Measurements from ENCODE around the gene IP6K2.

IP6K2 gene

GRCh38 chr3:48662753-48663488 is 54.1 kb downstream of the IP6K2 start, which contains the start of gene CELSR3:
CELSR3 (minus strand) TSS chr3:48662886; CDS start chr3:48662634, 252 bp downstream.
- DNase-seq: peak; percentile 85

DNA sequence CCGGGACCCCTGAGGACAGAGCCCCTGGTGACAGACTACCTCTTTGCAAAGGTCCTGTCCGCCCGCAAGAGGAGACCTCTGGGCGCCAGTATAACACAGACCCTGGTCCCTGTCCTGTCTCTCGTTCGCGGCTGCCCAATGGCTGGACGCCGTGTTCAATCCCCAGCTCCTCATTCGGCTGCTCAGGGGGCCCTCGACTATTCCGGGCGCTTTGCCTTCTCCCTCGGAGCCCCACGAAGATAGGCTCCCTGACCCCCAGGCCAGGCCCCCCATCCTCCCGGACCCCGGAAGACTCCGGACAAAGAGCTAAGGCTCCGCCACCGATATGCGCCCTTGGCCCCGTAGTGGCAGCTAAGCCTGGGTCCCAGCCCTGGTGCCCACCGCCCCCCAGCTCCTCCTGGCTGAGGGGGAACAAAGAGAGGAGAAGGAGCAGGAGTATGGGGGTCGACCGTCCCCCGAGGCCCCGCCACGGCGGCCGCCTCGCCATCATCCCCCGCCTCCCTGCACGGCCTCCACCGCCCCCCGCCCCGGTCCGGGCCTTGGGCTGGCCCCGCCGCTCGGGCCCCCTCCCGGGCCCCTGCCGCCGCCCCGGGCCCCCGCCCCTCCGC is 54.8 kb downstream of the IP6K2 start:
- DNase-seq: no peak

DNA sequence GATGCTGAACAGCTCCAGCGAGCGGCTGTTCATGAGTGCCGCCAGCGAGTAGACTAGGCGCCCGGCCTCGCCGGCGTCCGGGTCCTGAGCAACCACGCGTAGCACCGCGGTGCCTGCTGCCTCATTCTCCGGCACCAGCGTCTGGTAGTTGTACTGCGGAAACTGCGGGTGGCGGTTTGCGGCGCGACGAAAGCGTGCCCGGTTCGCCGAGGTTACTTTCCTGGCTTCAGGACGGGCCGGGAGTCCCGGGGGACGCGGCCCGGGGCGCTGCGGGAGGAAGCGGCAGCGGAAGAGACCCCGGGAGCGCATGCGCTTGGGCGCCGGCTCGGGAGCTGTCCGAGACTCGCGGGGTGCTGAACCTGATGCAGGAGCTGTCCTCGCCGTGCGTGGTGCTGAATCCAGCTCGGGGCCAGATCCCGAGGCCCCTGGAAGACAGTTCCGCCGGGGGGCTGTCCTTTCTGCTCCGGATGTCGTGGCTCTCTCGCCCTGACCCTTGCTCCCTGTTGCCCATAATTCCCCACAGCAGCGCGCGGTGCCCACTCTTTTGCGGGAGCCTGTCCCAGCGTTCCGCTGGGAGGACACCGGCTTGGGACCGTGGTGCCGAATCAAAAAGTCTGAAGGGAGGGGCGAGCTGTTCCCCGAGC is 55.4 kb downstream of the IP6K2 start:
- no peak for DNase-seq

GRCh38 chr3:48660800-48661400 is 56.1 kb downstream of the IP6K2 start:
- no peak for DNase-seq

DNA sequence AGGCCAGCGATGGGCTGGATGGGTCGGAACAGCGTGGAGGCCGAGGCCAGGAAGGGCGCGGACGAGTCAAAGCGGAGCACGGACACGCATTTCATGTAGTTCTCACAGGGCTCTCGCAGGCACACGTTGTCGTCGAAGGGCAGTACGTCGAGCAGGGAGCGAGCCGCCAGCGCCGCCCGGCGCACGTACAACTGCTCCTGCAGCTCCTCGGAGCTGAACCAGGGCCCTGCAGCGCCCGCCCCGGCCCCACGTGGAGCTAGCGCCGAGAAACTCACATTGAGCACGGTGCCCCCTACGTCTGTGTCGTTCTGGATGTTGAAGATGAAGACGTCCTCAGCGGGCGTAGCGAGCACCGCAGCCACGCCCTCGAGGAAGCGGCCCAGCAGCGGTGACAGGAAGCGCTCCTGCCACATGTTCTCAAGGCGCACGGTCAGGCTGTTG is 60.2 kb downstream of the IP6K2 start:
- DNase-seq: no peak

GRCh38 chr3:48656061-48656840 is 60.8 kb downstream of the IP6K2 start:
- DNase-seq: peak; percentile 30

DNA sequence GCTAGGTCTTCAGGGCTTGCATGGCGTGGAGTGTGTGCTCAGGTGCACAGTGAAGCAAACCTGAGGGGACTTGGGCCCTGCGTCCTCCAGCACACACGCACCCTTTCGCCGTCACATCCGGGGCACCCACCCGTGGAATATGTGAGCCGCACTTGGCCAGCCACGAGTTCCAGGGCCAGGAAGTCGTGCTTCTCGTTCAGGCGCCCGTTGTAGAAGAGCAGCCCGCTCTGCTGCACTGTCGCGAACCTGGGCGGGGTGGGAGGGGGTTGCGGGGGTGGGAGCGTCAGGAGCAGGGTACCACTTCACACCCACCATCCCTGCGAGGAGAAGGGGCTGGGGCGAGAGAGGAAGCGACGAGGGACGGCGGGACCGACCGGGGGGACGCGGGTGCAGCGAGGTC is 61.4 kb downstream of the IP6K2 start:
- DNase-seq: no peak

DNA sequence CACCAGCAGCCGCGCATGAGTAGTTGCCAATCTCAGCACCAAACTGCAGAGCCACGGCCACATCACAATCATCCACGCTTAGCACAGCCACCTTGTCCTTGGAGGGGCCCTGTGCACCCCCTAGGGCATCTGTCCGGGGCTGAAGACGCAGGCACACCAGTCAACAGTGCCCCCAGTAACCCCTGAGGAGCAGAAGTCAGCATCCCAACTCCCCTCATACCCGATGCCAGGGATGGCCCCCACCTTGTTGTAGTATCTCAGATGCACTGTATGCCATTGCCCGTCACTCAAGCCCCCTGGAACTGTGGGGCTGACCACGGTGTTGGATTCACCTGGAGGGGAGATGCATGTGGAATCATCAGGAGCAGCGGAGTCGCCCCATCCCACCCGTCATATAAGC is 62.0 kb downstream of the IP6K2 start:
- DNase-seq: no peak

GRCh38 chr3:48652923-48653715 is 63.9 kb downstream of the IP6K2 start:
- DNase-seq: no peak

- no peak for DNase-seq
Observed at GRCh38 chr3:48651771-48652170, 65.2 kb downstream of the IP6K2 start.

- no peak for DNase-seq
Observed at GRCh38 chr3:48650723-48651122, 66.3 kb downstream of the IP6K2 start.

DNA sequence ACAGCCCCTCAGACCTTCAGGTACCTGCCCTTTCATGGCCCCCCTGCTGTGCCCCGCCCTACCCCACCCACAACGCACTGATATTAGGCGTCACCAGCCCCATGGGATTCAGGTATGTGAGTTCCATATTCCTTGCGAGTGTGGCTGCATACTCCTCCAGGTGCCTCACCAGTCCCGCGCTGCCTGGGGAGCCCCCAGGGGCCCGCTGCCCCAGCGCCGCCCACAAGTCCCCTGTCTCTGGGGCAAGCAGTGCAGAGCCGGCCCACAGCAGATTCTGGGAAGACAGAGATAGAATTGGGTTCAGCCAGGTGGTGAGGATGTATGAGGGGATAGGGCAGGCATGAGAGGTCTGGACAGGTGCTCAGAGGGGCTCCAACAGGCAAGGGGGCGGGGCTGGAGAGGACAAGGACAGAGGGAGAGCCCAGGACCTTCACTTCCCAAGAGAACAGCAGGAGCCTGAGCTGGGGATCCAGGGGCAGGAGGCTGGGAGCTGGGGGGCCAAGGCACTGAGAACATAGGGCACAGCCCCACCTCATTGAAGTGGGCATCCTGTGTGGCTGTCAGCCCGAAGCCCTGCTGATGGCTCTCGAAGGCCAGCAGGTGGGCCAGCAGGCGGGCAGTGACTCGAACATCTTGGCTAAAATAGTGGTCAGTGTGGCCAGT is 68.7 kb downstream of the IP6K2 start:
- DNase-seq: no peak

- DNase-seq: no peak
Observed at GRCh38 chr3:48647714-48648113, 69.3 kb downstream of the IP6K2 start.

GRCh38 chr3:48644898-48645760 is 71.9 kb downstream of the IP6K2 start:
- no peak for DNase-seq

DNA sequence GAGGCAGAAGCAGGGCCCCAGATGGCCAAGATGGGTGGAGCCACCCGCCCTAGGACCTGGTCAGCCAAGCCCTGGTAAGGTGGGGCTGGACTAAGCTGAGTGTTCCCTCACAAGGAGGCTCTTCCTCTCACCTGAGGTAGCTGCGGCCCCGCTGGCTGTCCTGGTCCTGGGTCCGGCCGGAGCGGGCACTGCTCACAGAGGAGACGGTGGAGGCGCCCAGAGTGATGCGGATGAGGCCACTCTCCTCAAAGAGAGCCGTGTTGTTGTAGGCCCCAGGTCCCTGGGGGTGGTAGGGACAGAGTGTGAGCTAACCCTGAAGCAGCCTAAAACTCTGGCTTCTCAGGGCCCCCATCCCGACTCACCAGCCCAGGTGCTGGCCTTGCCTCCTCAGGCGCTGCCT is 74.4 kb downstream of the IP6K2 start:
- no peak for DNase-seq

DNA sequence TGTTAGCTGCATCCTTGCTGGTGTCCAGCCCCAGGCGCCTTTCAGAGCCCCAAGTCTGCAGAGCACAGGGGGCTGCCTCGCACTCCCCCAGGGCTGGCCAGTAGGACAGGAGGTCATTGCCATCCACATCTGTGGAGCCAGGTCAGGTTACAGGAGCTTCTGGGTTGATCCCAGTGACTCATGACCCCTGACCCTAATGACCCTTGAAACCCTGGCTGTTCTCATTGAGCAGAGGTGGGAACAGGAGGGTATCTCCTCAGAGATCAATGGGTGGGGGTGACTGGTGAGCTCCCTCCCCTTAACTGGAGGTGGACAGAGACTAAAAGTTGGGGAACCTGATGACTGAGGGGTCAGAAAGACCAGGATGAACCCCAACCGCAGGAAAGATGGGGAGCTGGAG is 75.6 kb downstream of the IP6K2 start:
- no peak for DNase-seq

- no peak for DNase-seq
Observed at GRCh38 chr3:48639944-48640606, 76.9 kb downstream of the IP6K2 start.

Measured in HCEC 1CT (cell line).